ENCODE data around the gene CARD10. TPM values are rescaled to one million over a fixed set of nuclear protein-coding genes. Genes with fewer than 3 reads are reported as not detected.

The CARD10 gene
- total and polyA plus RNA-seq, 2 of the 13 experiments (the other 11 are each of a cell fraction or from before 2014, with no cell fraction given) = 35.2 to 55.8 TPM

GRCh38 chr22:37545703-37546436 is 26.7 kb upstream of the CARD10 start (continued):
- TF ChIP-seq, protein P1, sequence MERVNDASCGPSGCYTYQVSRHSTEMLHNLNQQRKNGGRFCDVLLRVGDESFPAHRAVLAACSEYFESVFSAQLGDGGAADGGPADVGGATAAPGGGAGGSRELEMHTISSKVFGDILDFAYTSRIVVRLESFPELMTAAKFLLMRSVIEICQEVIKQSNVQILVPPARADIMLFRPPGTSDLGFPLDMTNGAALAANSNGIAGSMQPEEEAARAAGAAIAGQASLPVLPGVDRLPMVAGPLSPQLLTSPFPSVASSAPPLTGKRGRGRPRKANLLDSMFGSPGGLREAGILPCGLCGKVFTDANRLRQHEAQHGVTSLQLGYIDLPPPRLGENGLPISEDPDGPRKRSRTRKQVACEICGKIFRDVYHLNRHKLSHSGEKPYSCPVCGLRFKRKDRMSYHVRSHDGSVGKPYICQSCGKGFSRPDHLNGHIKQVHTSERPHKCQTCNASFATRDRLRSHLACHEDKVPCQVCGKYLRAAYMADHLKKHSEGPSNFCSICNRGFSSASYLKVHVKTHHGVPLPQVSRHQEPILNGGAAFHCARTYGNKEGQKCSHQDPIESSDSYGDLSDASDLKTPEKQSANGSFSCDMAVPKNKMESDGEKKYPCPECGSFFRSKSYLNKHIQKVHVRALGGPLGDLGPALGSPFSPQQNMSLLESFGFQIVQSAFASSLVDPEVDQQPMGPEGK (CRISPR knock-in tag; IDR thresholded peaks at IDR 0.05) = peak; percentile 99
- TF ChIP-seq, protein P2, sequence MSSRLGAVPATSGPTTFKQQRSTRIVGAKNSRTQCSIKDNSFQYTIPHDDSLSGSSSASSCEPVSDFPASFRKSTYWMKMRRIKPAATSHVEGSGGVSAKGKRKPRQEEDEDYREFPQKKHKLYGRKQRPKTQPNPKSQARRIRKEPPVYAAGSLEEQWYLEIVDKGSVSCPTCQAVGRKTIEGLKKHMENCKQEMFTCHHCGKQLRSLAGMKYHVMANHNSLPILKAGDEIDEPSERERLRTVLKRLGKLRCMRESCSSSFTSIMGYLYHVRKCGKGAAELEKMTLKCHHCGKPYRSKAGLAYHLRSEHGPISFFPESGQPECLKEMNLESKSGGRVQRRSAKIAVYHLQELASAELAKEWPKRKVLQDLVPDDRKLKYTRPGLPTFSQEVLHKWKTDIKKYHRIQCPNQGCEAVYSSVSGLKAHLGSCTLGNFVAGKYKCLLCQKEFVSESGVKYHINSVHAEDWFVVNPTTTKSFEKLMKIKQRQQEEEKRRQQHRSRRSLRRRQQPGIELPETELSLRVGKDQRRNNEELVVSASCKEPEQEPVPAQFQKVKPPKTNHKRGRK (CRISPR knock-in tag; IDR thresholded peaks at IDR 0.05) = no peak
- no peak for TF ChIP-seq ZNF496 (CRISPR knock-in tag; IDR thresholded peaks at IDR 0.05; ENCODE audit: insufficient replicate concordance)
- TF ChIP-seq, protein P3, sequence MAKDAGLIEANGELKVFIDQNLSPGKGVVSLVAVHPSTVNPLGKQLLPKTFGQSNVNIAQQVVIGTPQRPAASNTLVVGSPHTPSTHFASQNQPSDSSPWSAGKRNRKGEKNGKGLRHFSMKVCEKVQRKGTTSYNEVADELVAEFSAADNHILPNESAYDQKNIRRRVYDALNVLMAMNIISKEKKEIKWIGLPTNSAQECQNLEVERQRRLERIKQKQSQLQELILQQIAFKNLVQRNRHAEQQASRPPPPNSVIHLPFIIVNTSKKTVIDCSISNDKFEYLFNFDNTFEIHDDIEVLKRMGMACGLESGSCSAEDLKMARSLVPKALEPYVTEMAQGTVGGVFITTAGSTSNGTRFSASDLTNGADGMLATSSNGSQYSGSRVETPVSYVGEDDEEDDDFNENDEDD (CRISPR knock-in tag; IDR thresholded peaks at IDR 0.05; ENCODE audit: borderline replicate concordance) = peak; percentile 36; the same call in 1 of the 2 replicates
- TF ChIP-seq KDM4B (CRISPR knock-in tag; IDR thresholded peaks at IDR 0.05) = peak; percentile 93; the same call in 1 of the 2 replicates
- TF ChIP-seq TOE1 (CRISPR knock-in tag; IDR thresholded peaks at IDR 0.05) = no peak
- TF ChIP-seq ZNF274 (CRISPR knock-in tag; IDR thresholded peaks at IDR 0.05) = 0 out of 2 replicates have a peak, but pooled peaks have one; percentile 7
- no peak for TF ChIP-seq SRSF9 (IDR thresholded peaks at IDR 0.05; ENCODE audit: borderline replicate concordance, insufficient read depth, low read depth, low read length, poor library complexity, severe bottlenecking)
- TF ChIP-seq, protein P4, sequence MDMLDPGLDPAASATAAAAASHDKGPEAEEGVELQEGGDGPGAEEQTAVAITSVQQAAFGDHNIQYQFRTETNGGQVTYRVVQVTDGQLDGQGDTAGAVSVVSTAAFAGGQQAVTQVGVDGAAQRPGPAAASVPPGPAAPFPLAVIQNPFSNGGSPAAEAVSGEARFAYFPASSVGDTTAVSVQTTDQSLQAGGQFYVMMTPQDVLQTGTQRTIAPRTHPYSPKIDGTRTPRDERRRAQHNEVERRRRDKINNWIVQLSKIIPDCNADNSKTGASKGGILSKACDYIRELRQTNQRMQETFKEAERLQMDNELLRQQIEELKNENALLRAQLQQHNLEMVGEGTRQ (IDR thresholded peaks at IDR 0.05; ENCODE audit: low read depth, low read length) = no peak
- TF ChIP-seq, protein P4 (CRISPR knock-in tag; IDR thresholded peaks at IDR 0.05; ENCODE audit: borderline replicate concordance) = no peak; the same call in 1 of the 2 replicates
- TF ChIP-seq, protein P5, sequence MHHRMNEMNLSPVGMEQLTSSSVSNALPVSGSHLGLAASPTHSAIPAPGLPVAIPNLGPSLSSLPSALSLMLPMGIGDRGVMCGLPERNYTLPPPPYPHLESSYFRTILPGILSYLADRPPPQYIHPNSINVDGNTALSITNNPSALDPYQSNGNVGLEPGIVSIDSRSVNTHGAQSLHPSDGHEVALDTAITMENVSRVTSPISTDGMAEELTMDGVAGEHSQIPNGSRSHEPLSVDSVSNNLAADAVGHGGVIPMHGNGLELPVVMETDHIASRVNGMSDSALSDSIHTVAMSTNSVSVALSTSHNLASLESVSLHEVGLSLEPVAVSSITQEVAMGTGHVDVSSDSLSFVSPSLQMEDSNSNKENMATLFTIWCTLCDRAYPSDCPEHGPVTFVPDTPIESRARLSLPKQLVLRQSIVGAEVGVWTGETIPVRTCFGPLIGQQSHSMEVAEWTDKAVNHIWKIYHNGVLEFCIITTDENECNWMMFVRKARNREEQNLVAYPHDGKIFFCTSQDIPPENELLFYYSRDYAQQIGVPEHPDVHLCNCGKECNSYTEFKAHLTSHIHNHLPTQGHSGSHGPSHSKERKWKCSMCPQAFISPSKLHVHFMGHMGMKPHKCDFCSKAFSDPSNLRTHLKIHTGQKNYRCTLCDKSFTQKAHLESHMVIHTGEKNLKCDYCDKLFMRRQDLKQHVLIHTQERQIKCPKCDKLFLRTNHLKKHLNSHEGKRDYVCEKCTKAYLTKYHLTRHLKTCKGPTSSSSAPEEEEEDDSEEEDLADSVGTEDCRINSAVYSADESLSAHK (CRISPR knock-in tag; IDR thresholded peaks at IDR 0.05; ENCODE audit: borderline replicate concordance) = no peak

All from HepG2 (cell line).